Mucosa of stomach (tissue), 1 donor: Measurements from ENCODE around the gene ODF2L.

ENCODE experiments used
- H3K27me3 ChIP-seq: one replicate; pipeline ENCODE4 v1.7.0; 2013; ENCODE audit warnings: mild to moderate bottlenecking, low read length; ENCODE audit not compliant: control insufficient read depth, insufficient read depth
- H3K36me3 ChIP-seq: one replicate; pipeline ENCODE4 v1.7.0; 2013; ENCODE audit warnings: low read length; ENCODE audit not compliant: control insufficient read depth, insufficient read depth
- H3K4me1 ChIP-seq: one replicate; pipeline ENCODE4 v1.7.0; 2013; ENCODE audit warnings: mild to moderate bottlenecking, low read length; ENCODE audit not compliant: control insufficient read depth, insufficient read depth
- H3K4me3 ChIP-seq: one replicate; pipeline ENCODE4 v1.7.0; 2013; ENCODE audit warnings: low read length
- H3K9ac ChIP-seq: one replicate; pipeline ENCODE4 v1.7.0; 2013; ENCODE audit warnings: mild to moderate bottlenecking, low read length, moderate library complexity
- H3K9me3 ChIP-seq: one replicate; pipeline ENCODE4 v1.7.0; 2013; ENCODE audit warnings: mild to moderate bottlenecking, low read length, moderate library complexity; ENCODE audit not compliant: control insufficient read depth
- donor health status: Pancreatic carcinoma.

The ODF2L gene

GRCh38 chr1:86345042-86345441 lies 51.1 kb downstream of the ODF2L start:
- Histone ChIP-seq H3K4me1 (no peaks in the 10 kb centered on the region), H3K27me3 (no peaks in the 10 kb centered on the region), H3K36me3 (no peaks in the 10 kb centered on the region), H3K4me3 (no peak overlapping the region), H3K9me3 (no peaks in the 10 kb centered on the region), H3K9ac (no peak overlapping the region)

DNA sequence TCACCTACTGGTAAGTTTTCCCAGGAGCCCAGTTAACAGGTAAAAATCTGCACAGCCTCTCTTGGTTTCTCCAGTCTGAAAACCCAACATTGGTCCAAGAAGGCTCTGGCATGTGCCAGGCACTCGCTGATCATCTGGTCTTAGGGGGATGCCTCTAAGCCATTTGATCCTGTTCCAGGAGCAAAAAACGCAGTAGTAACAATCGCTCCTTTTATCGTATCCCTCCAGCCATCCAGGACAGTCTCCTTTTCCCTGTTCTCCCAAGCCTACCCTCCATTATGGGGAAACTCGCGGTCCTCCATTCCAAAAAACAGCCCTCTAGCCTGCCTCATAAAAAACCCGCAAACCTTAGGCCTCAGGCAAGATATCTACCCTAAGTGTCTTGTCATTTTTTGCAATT lies 56.2 kb downstream of the ODF2L start:
- Histone ChIP-seq H3K4me1 (no peaks in the 10 kb centered on the region), H3K4me3 (no peak overlapping the region), H3K36me3 (no peaks in the 10 kb centered on the region), H3K9me3 (no peaks in the 10 kb centered on the region), H3K9ac (no peak overlapping the region), H3K27me3 (no peaks in the 10 kb centered on the region)

GRCh38 chr1:86339014-86339812 lies 56.9 kb downstream of the ODF2L start:
- Histone ChIP-seq H3K4me3 (no peak overlapping the region), H3K36me3 (no peaks in the 10 kb centered on the region), H3K9me3 (no peaks in the 10 kb centered on the region), H3K4me1 (no peaks in the 10 kb centered on the region), H3K27me3 (no peaks in the 10 kb centered on the region), H3K9ac (no peak overlapping the region)

- no peaks in the 10 kb centered on the region for H3K36me3 ChIP-seq
- no peaks in the 10 kb centered on the region for H3K9me3 ChIP-seq
- no peak overlapping the region for H3K9ac ChIP-seq
- H3K27me3 ChIP-seq: no peaks in the 10 kb centered on the region
- no peaks in the 10 kb centered on the region for H3K4me1 ChIP-seq
- no peak overlapping the region for H3K4me3 ChIP-seq
Observed at GRCh38 chr1:86335916-86336315, 60.2 kb downstream of the ODF2L start.

- no peak overlapping the region for H3K4me3 ChIP-seq
- H3K9ac ChIP-seq: no peak overlapping the region
Observed at GRCh38 chr1:86325264-86325663, 70.9 kb downstream of the ODF2L start.

GRCh38 chr1:86324130-86324822 lies 71.8 kb downstream of the ODF2L start:
- H3K4me3 ChIP-seq: no peak overlapping the region

More at GRCh38 chr1:86325264-86325663, 70.9 kb downstream of the ODF2L start:
- no peaks in the 10 kb centered on the region for H3K9me3 ChIP-seq
- H3K27me3 ChIP-seq: no peaks in the 10 kb centered on the region
- H3K36me3 ChIP-seq: no peaks in the 10 kb centered on the region
- no peaks in the 10 kb centered on the region for H3K4me1 ChIP-seq

GRCh38 chr1:86322241-86322640 lies 73.9 kb downstream of the ODF2L start:
- H3K4me3 ChIP-seq: no peak overlapping the region
- H3K4me1 ChIP-seq: no peaks in the 10 kb centered on the region
- no peaks in the 10 kb centered on the region for H3K9me3 ChIP-seq
- no peaks in the 10 kb centered on the region for H3K36me3 ChIP-seq
- no peak overlapping the region for H3K9ac ChIP-seq
- no peaks in the 10 kb centered on the region for H3K27me3 ChIP-seq

More at GRCh38 chr1:86324130-86324822, 71.8 kb downstream of the ODF2L start:
- Histone ChIP-seq H3K4me1 (no peaks in the 10 kb centered on the region), H3K27me3 (no peaks in the 10 kb centered on the region), H3K9ac (no peak overlapping the region), H3K9me3 (no peaks in the 10 kb centered on the region), H3K36me3 (no peaks in the 10 kb centered on the region)

- H3K4me1 ChIP-seq: no peaks in the 10 kb centered on the region
- H3K9me3 ChIP-seq: no peaks in the 10 kb centered on the region
- no peak overlapping the region for H3K9ac ChIP-seq
- H3K4me3 ChIP-seq: no peak overlapping the region
- H3K27me3 ChIP-seq: no peaks in the 10 kb centered on the region
- no peaks in the 10 kb centered on the region for H3K36me3 ChIP-seq
Observed at GRCh38 chr1:86318436-86318835, 77.7 kb downstream of the ODF2L start.

GRCh38 chr1:86317926-86318325 lies 78.2 kb downstream of the ODF2L start:
- no peaks in the 10 kb centered on the region for H3K36me3 ChIP-seq

DNA sequence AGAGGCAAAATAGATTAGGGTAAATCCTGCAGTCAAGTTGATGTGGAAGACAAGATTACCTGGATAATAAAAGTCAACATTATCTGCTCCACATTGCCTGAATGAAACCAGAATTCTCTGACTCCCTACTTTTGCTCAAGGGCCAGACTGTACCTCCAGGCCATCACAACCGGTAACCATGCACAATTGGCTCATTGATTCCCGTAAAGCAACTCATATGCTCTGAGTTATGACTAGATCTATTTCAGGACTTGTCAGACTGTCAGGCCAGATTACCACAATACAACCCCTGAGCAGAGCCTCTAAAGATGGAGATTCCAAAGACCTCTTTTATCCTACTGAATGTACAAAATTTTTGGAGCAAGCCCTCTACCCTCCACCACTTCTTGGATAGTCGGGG lies 90.4 kb downstream of the ODF2L start:
- Histone ChIP-seq H3K27me3 (no peaks in the 10 kb centered on the region), H3K9me3 (no peaks in the 10 kb centered on the region), H3K9ac (no peak overlapping the region), H3K4me3 (no peak overlapping the region), H3K36me3 (no peaks in the 10 kb centered on the region), H3K4me1 (no peaks in the 10 kb centered on the region)

More at GRCh38 chr1:86317926-86318325, 78.2 kb downstream of the ODF2L start:
- Histone ChIP-seq H3K9me3 (no peaks in the 10 kb centered on the region), H3K9ac (no peak overlapping the region), H3K4me1 (no peaks in the 10 kb centered on the region), H3K4me3 (no peak overlapping the region), H3K27me3 (no peaks in the 10 kb centered on the region)

DNA sequence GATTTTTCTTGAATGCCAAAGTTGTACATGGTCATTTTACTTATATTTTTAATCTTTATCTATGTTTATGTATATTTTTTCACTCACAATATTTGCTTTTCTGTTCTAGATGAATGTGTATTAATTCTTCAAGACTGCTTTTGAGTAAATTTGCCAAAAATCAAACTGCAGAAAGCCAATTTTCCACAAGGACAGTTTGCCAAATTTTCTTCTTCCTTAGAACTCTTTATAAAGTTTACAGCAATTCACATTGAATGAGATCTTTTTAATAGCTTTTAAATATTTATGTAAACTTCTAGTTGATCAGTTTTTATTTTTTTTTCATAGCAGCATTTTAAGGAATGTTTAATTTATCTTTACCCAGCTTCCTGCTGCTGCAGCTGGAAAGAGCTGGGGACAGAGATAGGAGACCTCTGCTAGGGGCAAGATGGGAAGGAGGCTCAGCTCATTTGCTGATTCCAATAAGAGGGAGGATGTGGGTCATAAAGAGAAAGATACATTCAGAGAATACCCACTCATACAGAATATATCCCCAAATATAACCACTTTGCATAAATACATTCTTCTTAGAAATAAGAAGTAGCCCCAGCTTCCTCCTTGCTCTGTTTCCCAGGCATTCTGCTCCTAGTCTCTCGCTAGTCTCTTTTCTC lies 93.0 kb downstream of the ODF2L start:
- no peaks in the 10 kb centered on the region for H3K9me3 ChIP-seq
- no peaks in the 10 kb centered on the region for H3K4me1 ChIP-seq
- no peaks in the 10 kb centered on the region for H3K36me3 ChIP-seq
- no peaks in the 10 kb centered on the region for H3K27me3 ChIP-seq
- no peak overlapping the region for H3K4me3 ChIP-seq
- H3K9ac ChIP-seq: no peak overlapping the region
